ENCODE measurements around the gene ADAM12. TPM values are rescaled to one million over a fixed set of nuclear protein-coding genes. Genes with fewer than 3 reads are reported as not detected.
A peak's percentile ranks its signal among the peaks of the same experiment; 100 is the strongest.

Gene ADAM12
- total and polyA plus RNA-seq, 9 of the 15 experiments (the other 6 are each of a cell fraction or from before 2014, with no cell fraction given), result not detected

DNA sequence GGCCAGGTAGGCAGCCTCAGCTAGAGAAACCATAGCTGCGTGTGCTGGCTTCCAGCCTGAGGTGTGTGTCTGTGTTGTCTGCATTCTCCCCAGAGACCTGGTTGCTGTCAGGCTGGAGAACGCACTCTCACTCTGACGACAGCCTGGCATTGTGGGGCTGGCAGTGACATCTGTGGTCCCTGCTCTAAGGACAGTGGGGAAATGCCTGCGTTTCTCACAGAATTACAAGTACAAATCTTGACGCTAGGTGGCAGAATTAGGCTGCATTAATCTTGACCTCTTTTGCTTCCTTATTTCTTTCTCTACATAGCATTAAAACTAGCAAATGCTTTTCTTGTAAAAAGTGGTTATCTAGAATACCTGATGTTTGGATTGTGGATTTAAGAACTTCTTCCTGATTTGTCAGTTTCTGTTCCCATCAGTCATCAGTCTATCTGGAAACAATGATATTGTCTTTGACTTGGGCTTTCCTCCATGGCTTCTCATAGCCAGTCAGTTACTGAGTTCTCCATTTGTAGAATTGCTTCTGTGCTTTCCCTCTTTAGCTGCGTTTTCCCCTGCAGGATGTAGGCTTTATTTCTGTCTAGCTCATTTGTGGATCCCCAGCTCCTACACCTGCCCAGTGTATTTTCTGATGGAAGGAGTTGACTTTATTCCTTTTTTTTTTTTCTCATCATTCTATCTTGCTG, 405.9 kb downstream of the ADAM12 start (continued):
- TF ChIP-seq, protein P1, sequence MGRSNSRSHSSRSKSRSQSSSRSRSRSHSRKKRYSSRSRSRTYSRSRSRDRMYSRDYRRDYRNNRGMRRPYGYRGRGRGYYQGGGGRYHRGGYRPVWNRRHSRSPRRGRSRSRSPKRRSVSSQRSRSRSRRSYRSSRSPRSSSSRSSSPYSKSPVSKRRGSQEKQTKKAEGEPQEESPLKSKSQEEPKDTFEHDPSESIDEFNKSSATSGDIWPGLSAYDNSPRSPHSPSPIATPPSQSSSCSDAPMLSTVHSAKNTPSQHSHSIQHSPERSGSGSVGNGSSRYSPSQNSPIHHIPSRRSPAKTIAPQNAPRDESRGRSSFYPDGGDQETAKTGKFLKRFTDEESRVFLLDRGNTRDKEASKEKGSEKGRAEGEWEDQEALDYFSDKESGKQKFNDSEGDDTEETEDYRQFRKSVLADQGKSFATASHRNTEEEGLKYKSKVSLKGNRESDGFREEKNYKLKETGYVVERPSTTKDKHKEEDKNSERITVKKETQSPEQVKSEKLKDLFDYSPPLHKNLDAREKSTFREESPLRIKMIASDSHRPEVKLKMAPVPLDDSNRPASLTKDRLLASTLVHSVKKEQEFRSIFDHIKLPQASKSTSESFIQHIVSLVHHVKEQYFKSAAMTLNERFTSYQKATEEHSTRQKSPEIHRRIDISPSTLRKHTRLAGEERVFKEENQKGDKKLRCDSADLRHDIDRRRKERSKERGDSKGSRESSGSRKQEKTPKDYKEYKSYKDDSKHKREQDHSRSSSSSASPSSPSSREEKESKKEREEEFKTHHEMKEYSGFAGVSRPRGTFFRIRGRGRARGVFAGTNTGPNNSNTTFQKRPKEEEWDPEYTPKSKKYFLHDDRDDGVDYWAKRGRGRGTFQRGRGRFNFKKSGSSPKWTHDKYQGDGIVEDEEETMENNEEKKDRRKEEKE (IDR thresholded peaks at IDR 0.05; ENCODE audit: borderline replicate concordance in 1 of 2, control insufficient read depth in 1 of 2, low read depth in 2 of 2, low read length in 1 of 2), result no peak
- TF ChIP-seq RBM14 (IDR thresholded peaks at IDR 0.05; ENCODE audit: borderline replicate concordance, insufficient read depth, low read depth, low read length), result no peak
- TF ChIP-seq, protein P2, sequence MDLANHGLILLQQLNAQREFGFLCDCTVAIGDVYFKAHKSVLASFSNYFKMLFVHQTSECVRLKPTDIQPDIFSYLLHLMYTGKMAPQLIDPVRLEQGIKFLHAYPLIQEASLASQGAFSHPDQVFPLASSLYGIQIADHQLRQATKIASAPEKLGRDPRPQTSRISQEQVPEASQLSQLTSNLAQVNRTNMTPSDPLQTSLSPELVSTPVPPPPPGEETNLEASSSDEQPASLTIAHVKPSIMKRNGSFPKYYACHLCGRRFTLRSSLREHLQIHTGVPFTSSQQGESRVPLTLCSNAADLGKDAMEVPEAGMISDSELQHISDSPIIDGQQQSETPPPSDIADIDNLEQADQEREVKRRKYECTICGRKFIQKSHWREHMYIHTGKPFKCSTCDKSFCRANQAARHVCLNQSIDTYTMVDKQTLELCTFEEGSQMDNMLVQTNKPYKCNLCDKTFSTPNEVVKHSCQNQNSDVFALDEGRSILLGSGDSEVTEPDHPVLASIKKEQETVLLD (IDR thresholded peaks at IDR 0.05), result no peak
- TF ChIP-seq, protein P3, sequence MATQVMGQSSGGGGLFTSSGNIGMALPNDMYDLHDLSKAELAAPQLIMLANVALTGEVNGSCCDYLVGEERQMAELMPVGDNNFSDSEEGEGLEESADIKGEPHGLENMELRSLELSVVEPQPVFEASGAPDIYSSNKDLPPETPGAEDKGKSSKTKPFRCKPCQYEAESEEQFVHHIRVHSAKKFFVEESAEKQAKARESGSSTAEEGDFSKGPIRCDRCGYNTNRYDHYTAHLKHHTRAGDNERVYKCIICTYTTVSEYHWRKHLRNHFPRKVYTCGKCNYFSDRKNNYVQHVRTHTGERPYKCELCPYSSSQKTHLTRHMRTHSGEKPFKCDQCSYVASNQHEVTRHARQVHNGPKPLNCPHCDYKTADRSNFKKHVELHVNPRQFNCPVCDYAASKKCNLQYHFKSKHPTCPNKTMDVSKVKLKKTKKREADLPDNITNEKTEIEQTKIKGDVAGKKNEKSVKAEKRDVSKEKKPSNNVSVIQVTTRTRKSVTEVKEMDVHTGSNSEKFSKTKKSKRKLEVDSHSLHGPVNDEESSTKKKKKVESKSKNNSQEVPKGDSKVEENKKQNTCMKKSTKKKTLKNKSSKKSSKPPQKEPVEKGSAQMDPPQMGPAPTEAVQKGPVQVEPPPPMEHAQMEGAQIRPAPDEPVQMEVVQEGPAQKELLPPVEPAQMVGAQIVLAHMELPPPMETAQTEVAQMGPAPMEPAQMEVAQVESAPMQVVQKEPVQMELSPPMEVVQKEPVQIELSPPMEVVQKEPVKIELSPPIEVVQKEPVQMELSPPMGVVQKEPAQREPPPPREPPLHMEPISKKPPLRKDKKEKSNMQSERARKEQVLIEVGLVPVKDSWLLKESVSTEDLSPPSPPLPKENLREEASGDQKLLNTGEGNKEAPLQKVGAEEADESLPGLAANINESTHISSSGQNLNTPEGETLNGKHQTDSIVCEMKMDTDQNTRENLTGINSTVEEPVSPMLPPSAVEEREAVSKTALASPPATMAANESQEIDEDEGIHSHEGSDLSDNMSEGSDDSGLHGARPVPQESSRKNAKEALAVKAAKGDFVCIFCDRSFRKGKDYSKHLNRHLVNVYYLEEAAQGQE (IDR thresholded peaks at IDR 0.05; ENCODE audit: borderline replicate concordance), result peak; percentile 63
- TF ChIP-seq, protein P3 (CRISPR knock-in tag; IDR thresholded peaks at IDR 0.05; ENCODE audit: low read depth), result no peak
- no peak for TF ChIP-seq TBL1XR1 (IDR thresholded peaks at IDR 0.05; ENCODE audit: low read length in 2 of 2)
- no peak for TF ChIP-seq PML (IDR thresholded peaks at IDR 0.05; ENCODE audit: low read length)
- no peak for TF ChIP-seq THRAP3 (IDR thresholded peaks at IDR 0.05; ENCODE audit: borderline replicate concordance)
- TF ChIP-seq, protein P4, sequence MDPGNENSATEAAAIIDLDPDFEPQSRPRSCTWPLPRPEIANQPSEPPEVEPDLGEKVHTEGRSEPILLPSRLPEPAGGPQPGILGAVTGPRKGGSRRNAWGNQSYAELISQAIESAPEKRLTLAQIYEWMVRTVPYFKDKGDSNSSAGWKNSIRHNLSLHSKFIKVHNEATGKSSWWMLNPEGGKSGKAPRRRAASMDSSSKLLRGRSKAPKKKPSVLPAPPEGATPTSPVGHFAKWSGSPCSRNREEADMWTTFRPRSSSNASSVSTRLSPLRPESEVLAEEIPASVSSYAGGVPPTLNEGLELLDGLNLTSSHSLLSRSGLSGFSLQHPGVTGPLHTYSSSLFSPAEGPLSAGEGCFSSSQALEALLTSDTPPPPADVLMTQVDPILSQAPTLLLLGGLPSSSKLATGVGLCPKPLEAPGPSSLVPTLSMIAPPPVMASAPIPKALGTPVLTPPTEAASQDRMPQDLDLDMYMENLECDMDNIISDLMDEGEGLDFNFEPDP (CRISPR knock-in tag; IDR thresholded peaks at IDR 0.05), result no peak
- no peak for TF ChIP-seq NCOA4 (IDR thresholded peaks at IDR 0.05; ENCODE audit: partially characterized antibody)
- TF ChIP-seq, protein P5, sequence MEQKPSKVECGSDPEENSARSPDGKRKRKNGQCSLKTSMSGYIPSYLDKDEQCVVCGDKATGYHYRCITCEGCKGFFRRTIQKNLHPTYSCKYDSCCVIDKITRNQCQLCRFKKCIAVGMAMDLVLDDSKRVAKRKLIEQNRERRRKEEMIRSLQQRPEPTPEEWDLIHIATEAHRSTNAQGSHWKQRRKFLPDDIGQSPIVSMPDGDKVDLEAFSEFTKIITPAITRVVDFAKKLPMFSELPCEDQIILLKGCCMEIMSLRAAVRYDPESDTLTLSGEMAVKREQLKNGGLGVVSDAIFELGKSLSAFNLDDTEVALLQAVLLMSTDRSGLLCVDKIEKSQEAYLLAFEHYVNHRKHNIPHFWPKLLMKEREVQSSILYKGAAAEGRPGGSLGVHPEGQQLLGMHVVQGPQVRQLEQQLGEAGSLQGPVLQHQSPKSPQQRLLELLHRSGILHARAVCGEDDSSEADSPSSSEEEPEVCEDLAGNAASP (IDR thresholded peaks at IDR 0.05), result no peak

All from K562 (cell line).